Panc1 (cell line): ENCODE data around the gene MGMT. TPM values are rescaled to one million over a fixed set of nuclear protein-coding genes. Genes with fewer than 3 reads are reported as not detected.

Source experiments
- ATAC-seq: fragments of 200-7000 bp; cut with Tn5 transposase; 2 replicates; pipeline ENCODE4 v1.9.1; 2020; ENCODE audit warnings: mild to moderate bottlenecking, moderate library complexity
- BruUV-seq: library from RNA; stranded (reverse); fragments of 400-500 nt; replicated peaks from 2 replicates; lab custom pipeline; 2021; lab: Mats Ljungman, UMichigan
- CTCF ChIA-PET: fragments of 300-600 bp; sonication (Branson Sonifier 250); formaldehyde crosslinking; loops from one replicate; lab custom pipeline; 2022; ENCODE audit warnings: antibody characterized with exemption; lab: Charles Lee
- POLR2A ChIA-PET: fragments of 300-600 bp; sonication (Branson Sonifier 250); formaldehyde crosslinking; loops from one replicate; lab custom pipeline; 2022; ENCODE audit warnings: antibody characterized with exemption; lab: Charles Lee
- DNase-seq: peaks from one replicate; pipeline ENCODE4 v3.0.0-alpha.2; 2010; ENCODE audit warnings: low read depth, low spot score
- H3K27ac ChIP-seq: 2 replicates; pipeline ENCODE4 v1.5.1; 2011; ENCODE audit warnings: mild to moderate bottlenecking, low read length, inconsistent platforms
- H3K27me3 ChIP-seq: fragments of 200-500 bp; sonication (Bioruptor generic); 2 replicates; pipeline ENCODE4 v1.6.0; 2014; ENCODE audit warnings: low read length, inconsistent platforms; ENCODE audit not compliant: control insufficient read depth, insufficient read depth
- H3K36me3 ChIP-seq: fragments of 200-500 bp; sonication (Bioruptor generic); 2 replicates; pipeline ENCODE4 v1.5.1; 2014; ENCODE audit warnings: inconsistent platforms, mild to moderate bottlenecking, low read length, moderate library complexity; ENCODE audit not compliant: control insufficient read depth, insufficient read depth
- H3K4me1 ChIP-seq: 2 replicates; pipeline ENCODE4 v1.5.1; 2011; ENCODE audit warnings: inconsistent platforms, mild to moderate bottlenecking, low read length, moderate library complexity; ENCODE audit not compliant: control insufficient read depth, insufficient read depth
- H3K4me3 ChIP-seq, 2 experiments: 2 replicates each; pipeline ENCODE4 v1.5.1; 2011 to 2012; ENCODE audit warnings: low read depth in 2 of 2, low read length in 2 of 2, mild to moderate bottlenecking in 2 of 2, inconsistent platforms in 1 of 2, moderate library complexity in 1 of 2
- H3K9me3 ChIP-seq: fragments of 200-500 bp; sonication (Bioruptor generic); 2 replicates; pipeline ENCODE4 v1.5.1; 2014; ENCODE audit warnings: low read depth, mild to moderate bottlenecking, inconsistent platforms, low read length, moderate library complexity; ENCODE audit not compliant: control insufficient read depth, insufficient read depth
- POLR2AphosphoS5 ChIP-seq: IDR thresholded peaks from 2 replicates; pipeline ENCODE4 v1.6.1; 2012; ENCODE audit warnings: mild to moderate bottlenecking, low read depth, low read length, moderate library complexity
- REST ChIP-seq, 2 experiments: IDR thresholded peaks; 2 replicates each; pipeline ENCODE4 v1.6.1; 2011 to 2012; ENCODE audit warnings: low read depth in 2 of 2, control low read depth in 1 of 2, low read length in 1 of 2, mild to moderate bottlenecking in 1 of 2, moderate library complexity in 1 of 2; ENCODE audit not compliant: insufficient read depth in 1 of 2
- SIN3A ChIP-seq: IDR thresholded peaks from 2 replicates; pipeline ENCODE4 v1.6.1; 2012; ENCODE audit warnings: low read depth, mild to moderate bottlenecking, low read length, moderate library complexity, borderline replicate concordance; ENCODE audit not compliant: insufficient read depth
- TCF7L2 ChIP-seq: IDR thresholded peaks from 2 replicates; pipeline ENCODE4 v1.6.1; 2011; ENCODE audit warnings: mild to moderate bottlenecking, low read depth, low read length, inconsistent platforms
- in situ Hi-C: cut with HindIII; loops from 2 replicates; pipeline ENCODE4 v1.10.0; 2016; ENCODE audit warnings: low sequenced_read_pairs, low pct_unique_long_range_greater_than_20kb
- intact Hi-C: fragments of 100-400 bp; cut with micrococcal nuclease; formaldehyde crosslinking; loops from one replicate; pipeline ENCODE4 v1.10.0; 2022; ENCODE audit not compliant: unreplicated experiment
- total RNA-seq: library from RNA; stranded (reverse); gene quantifications from one replicate; pipeline ENCODE4 v1.2.1, GENCODE V29; 2021; ENCODE audit not compliant: unreplicated experiment
- TF ChIP-seq, protein P1 (sequence below): fragments of 450-650 bp; IDR thresholded peaks from 2 replicates; pipeline ENCODE4 v1.5.1; 2017; ENCODE audit warnings: mild to moderate bottlenecking

The MGMT gene
- total RNA-seq, 1 experiment from 2014 or later, result 27.3 TPM

DNA sequence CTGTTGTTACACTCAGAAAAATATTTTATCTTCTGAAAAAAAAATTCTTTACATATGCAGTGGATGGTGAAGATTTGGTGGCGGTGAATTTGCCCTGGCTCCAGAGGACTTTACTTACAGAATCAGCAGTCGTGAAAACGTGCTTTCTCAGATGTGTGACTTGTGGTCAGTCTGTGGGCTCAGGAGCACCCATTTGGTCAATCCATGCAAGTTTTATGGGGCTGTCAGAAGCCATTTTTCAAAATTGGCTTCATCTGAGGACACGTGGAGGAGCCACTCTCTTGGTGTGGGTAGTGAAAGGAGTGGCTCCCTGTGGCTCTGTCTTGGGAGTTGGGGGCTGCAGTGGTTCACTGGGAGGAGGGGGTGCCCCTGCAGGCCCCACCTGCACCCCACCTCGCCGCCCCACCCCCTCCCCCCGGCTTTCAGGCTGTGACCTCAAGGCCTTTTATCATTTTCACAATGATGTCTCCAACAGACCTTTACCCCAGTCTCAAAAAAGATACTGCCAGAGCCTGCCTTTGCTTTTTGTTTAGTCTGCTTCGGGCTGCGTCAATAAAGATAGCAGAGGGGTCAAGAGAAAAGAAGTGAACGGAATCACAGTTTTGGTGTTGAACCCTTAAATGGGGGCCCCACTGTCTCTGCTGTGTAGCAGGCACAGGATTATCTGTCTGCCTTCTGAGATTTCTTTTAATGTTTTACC, 137.4 kb downstream of the MGMT start:
- TF ChIP-seq, protein P1, sequence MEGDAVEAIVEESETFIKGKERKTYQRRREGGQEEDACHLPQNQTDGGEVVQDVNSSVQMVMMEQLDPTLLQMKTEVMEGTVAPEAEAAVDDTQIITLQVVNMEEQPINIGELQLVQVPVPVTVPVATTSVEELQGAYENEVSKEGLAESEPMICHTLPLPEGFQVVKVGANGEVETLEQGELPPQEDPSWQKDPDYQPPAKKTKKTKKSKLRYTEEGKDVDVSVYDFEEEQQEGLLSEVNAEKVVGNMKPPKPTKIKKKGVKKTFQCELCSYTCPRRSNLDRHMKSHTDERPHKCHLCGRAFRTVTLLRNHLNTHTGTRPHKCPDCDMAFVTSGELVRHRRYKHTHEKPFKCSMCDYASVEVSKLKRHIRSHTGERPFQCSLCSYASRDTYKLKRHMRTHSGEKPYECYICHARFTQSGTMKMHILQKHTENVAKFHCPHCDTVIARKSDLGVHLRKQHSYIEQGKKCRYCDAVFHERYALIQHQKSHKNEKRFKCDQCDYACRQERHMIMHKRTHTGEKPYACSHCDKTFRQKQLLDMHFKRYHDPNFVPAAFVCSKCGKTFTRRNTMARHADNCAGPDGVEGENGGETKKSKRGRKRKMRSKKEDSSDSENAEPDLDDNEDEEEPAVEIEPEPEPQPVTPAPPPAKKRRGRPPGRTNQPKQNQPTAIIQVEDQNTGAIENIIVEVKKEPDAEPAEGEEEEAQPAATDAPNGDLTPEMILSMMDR, result no peak
- TF ChIP-seq POLR2AphosphoS5, result no peak
- ChIA-PET POLR2A (no interaction called here), CTCF (no interaction called here)
- Histone ChIP-seq H3K9me3 (no peaks in the 10 kb centered on the region), H3K27me3 (no peaks in the 10 kb centered on the region), H3K36me3 (no peaks in the 10 kb centered on the region), H3K4me1 (no peaks in the 10 kb centered on the region), H3K4me3 (no peak overlapping the region), H3K27ac (no peak overlapping the region)
- intact Hi-C loops (no loop called here), in situ Hi-C loops (no loop called here)
- no TSS peak for BruUV-seq
- DNase-seq, result no peak
- ATAC-seq, result no peak

GRCh38 chr10:129605266-129605985, 138.4 kb downstream of the MGMT start:
- no peaks in the 10 kb centered on the region for H3K27me3 ChIP-seq
- no TSS peak for BruUV-seq
- no peaks in the 10 kb centered on the region for H3K4me1 ChIP-seq
- ATAC-seq (no peak), DNase-seq (no peak)
- H3K36me3 ChIP-seq, result no peaks in the 10 kb centered on the region
- no peak overlapping the region for H3K27ac ChIP-seq
- H3K9me3 ChIP-seq, result no peaks in the 10 kb centered on the region
- intact Hi-C loops, result no loop called here
- POLR2A ChIA-PET, result no interaction called here
- TF ChIP-seq POLR2AphosphoS5 (no peak), REST (IDR thresholded peaks at IDR 0.05; ENCODE audit: insufficient read depth in 1 of 2, low read depth in 2 of 2, low read length in 1 of 2) (no peak), TCF7L2 (no peak), SIN3A (no peak)
- TF ChIP-seq, protein P1, result no peak
- CTCF ChIA-PET, result no interaction called here
- no peak overlapping the region for H3K4me3 ChIP-seq
- in situ Hi-C loops, result no loop called here
